IgD-negative memory B cell (primary cell): ENCODE results near the gene INPP4A. TPM values are rescaled to one million over a fixed set of nuclear protein-coding genes. Genes with fewer than 3 reads are reported as not detected.

ENCODE experiments used
- H3K27ac Mint-ChIP-seq, 3 donors: one replicate each; pipeline ENCODE4 v1.8.0; 2020 to 2022; ENCODE audit warnings: mild to moderate bottlenecking in 3 of 3, mixed read lengths in 3 of 3, moderate library complexity in 1 of 3
- H3K27me3 Mint-ChIP-seq: one replicate; pipeline ENCODE4 v1.8.0; 2021; ENCODE audit warnings: mixed read lengths
- H3K36me3 Mint-ChIP-seq: one replicate; pipeline ENCODE4 v1.8.0; 2020; ENCODE audit warnings: mild to moderate bottlenecking, mixed read lengths
- H3K4me1 Mint-ChIP-seq, 3 donors: one replicate each; pipeline ENCODE4 v1.8.0; 2020 to 2022; ENCODE audit warnings: mixed read lengths in 3 of 3, mild to moderate bottlenecking in 1 of 3
- H3K4me3 Mint-ChIP-seq, 4 donors: one replicate each; pipeline ENCODE4 v1.8.0; 2020 to 2022; ENCODE audit warnings: mild to moderate bottlenecking in 4 of 4, mixed read lengths in 4 of 4, moderate library complexity in 3 of 4
- H3K9me3 Mint-ChIP-seq, 3 donors: one replicate each; pipeline ENCODE4 v1.8.0; 2020 to 2021; ENCODE audit warnings: mixed read lengths in 3 of 3, mild to moderate bottlenecking in 1 of 3
- polyA plus RNA-seq: library from polyadenylated mRNA; unstranded; fragments of 300-500 nt; fragmentation: Illumina TruSeq; gene quantifications from one replicate; pipeline ENCODE4 v1.2.3, GENCODE V29; 2021

INPP4A gene
- polyA plus RNA-seq, 1 donor from 2014 or later: 8.2 TPM

DNA sequence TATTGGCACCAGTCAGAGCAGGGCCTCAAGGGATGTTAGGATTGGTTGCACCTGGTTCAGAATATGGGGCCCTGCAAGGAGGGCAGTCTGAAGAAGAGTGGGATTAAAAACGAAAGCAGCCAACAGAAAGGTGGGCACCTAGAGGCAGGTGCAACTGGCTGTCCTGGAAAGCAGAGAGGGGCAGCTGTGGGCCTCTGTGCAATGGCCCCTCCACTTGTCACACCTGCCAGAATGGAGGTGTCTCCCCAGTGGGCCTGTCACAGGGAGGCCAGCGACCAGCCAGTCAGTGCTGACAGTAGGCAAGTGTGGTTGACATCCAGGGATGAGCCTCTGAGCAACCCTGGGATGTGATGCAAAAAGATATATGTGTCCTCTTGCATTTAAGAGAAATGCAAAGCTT, 37.7 kb downstream of the INPP4A start:
- no peaks in the 10 kb centered on the region for H3K27me3 Mint-ChIP-seq
- H3K9me3 Mint-ChIP-seq: no peaks in the 10 kb centered on the region
- H3K4me1 Mint-ChIP-seq: peaks cover 21 to 49% (median 34%) of the 10 kb centered on the region in 3 donors
- no peak overlapping the region for H3K27ac Mint-ChIP-seq
- peaks cover 3% of the 10 kb centered on the region for H3K36me3 Mint-ChIP-seq
- peak overlapping the region in 1 of 4 donors; percentile 22 for H3K4me3 Mint-ChIP-seq

DNA sequence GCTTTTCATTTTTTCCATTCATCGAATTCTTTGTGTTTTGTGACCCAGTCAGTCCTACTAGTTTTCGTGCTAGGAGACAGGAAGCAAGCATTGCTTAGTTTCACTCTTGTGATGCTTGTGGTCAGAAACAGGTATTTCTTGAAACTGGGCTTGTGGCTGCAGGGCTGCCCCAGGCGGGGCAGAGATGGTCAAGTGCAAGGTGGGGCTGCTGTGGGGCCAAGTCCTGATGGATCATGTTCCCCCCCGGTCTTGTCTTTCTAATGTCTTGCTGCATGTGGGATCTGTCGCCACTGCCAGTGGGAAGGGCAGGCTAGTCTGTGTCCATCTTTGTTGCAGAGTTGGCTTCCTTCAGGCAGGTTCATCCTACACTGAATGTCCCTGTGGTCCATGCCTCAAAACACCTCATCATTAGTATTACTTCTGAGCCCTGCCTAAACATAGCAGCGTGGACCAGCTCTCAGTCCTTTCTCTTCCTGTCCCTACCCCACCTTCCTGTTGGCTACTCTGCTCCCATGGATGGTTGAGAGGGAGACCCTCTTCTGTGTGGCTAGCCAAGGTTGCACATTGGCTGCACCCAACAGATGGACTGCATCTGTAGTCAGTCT, 38.7 kb downstream of the INPP4A start:
- H3K4me1 Mint-ChIP-seq: peaks cover 27 to 53% (median 38%) of the 10 kb centered on the region in 3 donors

GRCh38 chr2:98484121-98484557, 39.5 kb downstream of the INPP4A start:
- H3K27me3 Mint-ChIP-seq: no peaks in the 10 kb centered on the region
- H3K27ac Mint-ChIP-seq: no peak overlapping the region
- no peaks in the 10 kb centered on the region for H3K9me3 Mint-ChIP-seq
- H3K4me1 Mint-ChIP-seq: peaks cover 29 to 49% (median 36%) of the 10 kb centered on the region in 3 donors
- H3K36me3 Mint-ChIP-seq: no peaks in the 10 kb centered on the region
- H3K4me3 Mint-ChIP-seq: no peak overlapping the region

More for the DNA sequence above, 38.7 kb downstream of the INPP4A start:
- Mint-ChIP-seq H3K27me3 (no peaks in the 10 kb centered on the region), H3K4me3 (peak overlapping the region in 2 of 4 donors; percentile 38 to 52), H3K9me3 (no peaks in the 10 kb centered on the region), H3K27ac (peak overlapping the region in 2 of 3 donors; percentile 43 to 46), H3K36me3 (no peaks in the 10 kb centered on the region)

DNA sequence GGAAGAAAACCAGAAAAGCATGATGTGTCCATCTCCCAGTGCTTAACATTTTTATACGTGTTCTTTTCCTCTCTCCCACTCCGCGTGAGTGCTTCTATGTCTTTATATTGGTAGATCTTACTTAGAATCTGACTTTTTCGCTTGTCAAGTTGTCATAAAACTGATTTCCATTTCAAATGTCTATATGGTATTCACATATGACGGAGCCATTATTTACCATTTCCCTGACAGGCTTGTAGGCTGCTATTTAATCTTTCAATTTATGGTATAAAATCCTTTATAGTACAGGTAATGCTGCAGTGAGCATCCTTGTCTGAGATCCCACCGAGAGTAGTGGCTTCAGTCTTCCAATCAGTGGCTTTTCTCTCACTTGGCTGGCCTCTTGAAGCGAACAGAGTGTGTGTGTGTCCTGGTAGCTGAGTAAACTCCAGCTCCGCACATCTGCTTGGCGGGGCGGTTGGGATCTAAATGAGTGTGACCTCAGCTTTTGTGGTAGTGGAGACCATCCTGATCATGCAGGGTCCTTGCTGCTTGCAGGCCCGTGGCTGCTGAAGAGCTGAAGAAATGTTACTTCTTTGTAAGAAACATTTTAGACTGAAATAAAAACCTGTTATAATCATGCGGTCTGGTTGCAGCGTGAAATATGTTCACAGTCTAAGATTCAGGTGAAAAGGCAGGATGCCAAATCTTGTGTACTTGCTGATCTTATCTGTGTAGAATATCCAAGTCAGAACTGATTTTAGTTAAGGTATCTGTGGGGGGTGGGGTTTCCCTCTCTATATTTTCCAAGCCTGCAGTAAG, 40.2 kb downstream of the INPP4A start:
- Mint-ChIP-seq H3K27ac (peak overlapping the region in 1 of 3 donors; percentile 79), H3K36me3 (peaks cover 1% of the 10 kb centered on the region), H3K27me3 (no peaks in the 10 kb centered on the region), H3K4me1 (peaks cover 30 to 43% (median 36%) of the 10 kb centered on the region in 3 donors), H3K9me3 (no peaks in the 10 kb centered on the region), H3K4me3 (peak overlapping the region in 2 of 4 donors; percentile 10 to 72)

- peaks cover 29 to 40% (median 31%) of the 10 kb centered on the region in 3 donors for H3K4me1 Mint-ChIP-seq
- H3K4me3 Mint-ChIP-seq: peak overlapping the region in 2 of 4 donors; percentile 10 to 72
Observed at GRCh38 chr2:98485453-98485755, 40.7 kb downstream of the INPP4A start.

DNA sequence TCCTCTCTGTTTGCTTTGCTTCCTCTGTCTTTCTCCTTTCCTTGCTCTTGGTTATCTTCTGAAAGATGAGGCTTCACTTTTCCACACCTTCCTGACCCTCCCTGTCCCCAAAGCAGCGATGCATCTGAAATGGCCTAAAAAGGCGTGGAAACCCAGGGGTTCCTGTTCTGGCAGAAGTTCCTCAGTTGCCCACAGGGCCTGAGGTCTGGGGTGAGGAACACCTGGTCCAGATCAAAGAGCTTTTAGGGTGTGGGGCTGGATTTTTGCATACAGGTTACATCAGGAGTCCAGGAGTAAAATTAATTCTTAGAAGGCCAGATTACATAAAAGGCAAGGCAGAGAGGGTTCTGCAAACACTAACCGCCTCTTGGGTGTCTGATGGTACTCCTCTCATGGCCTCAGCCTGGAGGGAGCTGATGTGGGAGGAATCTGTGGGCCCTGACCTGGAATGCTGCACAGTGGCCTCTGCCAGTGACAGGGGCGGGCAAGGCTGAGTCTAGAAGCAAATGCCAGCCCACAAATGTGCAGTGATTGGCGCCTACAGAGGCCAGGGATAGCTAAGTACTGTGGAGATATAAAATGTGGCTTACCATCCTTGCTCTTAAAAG, 41.8 kb downstream of the INPP4A start:
- Mint-ChIP-seq H3K36me3 (peaks cover 4% of the 10 kb centered on the region), H3K4me1 (peaks cover 29 to 39% (median 31%) of the 10 kb centered on the region in 3 donors), H3K4me3 (peak overlapping the region in 1 of 4 donors; percentile 46), H3K27me3 (no peaks in the 10 kb centered on the region), H3K27ac (peak overlapping the region in 1 of 3 donors; percentile 79), H3K9me3 (no peaks in the 10 kb centered on the region)

More at GRCh38 chr2:98485453-98485755, 40.7 kb downstream of the INPP4A start:
- Mint-ChIP-seq H3K36me3 (peaks cover 2% of the 10 kb centered on the region), H3K27me3 (no peaks in the 10 kb centered on the region), H3K9me3 (no peaks in the 10 kb centered on the region), H3K27ac (peak overlapping the region in 1 of 3 donors; percentile 79)

- Mint-ChIP-seq H3K9me3 (no peaks in the 10 kb centered on the region), H3K27ac (no peak overlapping the region), H3K4me3 (peak overlapping the region in 1 of 4 donors; percentile 23), H3K4me1 (peaks cover 27 to 36% (median 30%) of the 10 kb centered on the region in 3 donors), H3K36me3 (peaks cover 6% of the 10 kb centered on the region), H3K27me3 (no peaks in the 10 kb centered on the region)
Observed at GRCh38 chr2:98487101-98487805, 42.6 kb downstream of the INPP4A start.

DNA sequence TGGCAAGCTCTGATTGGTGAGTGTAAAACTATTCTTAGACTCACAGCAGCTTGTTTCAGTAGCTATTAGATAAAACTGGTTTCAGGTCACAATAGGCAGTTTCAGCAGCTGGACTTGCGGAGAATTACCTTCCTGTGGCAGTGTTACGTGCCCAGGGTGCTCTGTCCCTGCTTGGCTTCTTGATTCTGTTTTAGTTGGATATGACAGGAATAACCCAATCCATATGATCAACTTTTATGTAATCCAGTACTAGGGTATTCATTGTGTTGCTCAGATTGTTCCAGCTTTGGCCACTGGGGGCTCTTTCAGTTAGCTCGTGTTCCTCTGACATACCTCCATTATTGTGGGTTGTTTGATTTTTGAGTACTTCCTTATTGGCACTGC, 43.1 kb downstream of the INPP4A start:
- Mint-ChIP-seq H3K27me3 (no peaks in the 10 kb centered on the region), H3K4me1 (peaks cover 25 to 35% (median 28%) of the 10 kb centered on the region in 3 donors), H3K27ac (peak overlapping the region in 2 of 3 donors; percentile 24 to 88), H3K9me3 (no peaks in the 10 kb centered on the region), H3K4me3 (no peak overlapping the region), H3K36me3 (peaks cover 6% of the 10 kb centered on the region)

DNA sequence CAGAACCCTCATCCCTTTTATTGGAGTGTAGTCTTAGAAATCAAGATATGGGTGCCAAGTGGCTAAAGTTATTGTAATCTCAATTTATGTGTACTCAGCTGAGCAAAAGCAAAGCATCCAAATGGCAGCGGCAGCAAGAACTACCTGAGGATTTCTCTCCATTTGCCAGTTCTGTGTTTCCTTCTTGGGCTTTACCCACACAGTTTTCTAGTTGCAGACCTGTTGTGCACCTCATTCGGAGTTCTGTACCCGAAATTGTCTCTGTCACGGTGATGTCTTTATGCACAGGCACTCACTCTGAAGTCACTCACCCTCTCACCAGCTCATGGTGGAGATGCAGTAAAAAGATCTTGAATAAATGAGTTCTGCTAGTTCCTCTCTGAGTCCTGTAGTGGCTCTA, 43.6 kb downstream of the INPP4A start:
- H3K4me3 Mint-ChIP-seq: no peak overlapping the region
- H3K36me3 Mint-ChIP-seq: peaks cover 6% of the 10 kb centered on the region
- H3K27ac Mint-ChIP-seq: peak overlapping the region in 2 of 3 donors; percentile 24 to 88
- H3K27me3 Mint-ChIP-seq: no peaks in the 10 kb centered on the region
- no peaks in the 10 kb centered on the region for H3K9me3 Mint-ChIP-seq
- peaks cover 22 to 30% (median 24%) of the 10 kb centered on the region in 3 donors for H3K4me1 Mint-ChIP-seq

DNA sequence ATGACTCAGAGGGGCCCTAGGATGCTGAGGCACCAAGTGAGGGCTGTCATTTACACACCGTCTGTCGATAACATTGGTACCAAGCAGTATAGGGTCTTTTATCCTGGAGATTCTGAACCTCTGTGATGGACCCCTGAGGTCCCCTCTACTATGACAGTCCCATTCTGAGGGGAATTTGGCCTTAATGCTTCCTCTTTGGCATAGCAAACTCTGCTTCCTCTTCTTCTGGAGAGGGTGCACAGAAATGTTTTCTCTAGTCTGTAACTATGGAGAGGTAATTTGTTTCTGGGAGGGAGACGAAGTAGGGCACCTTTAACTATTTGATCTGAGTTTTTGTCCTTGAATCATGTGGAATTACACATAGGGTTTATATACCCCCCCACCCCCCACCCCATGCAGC, 44.8 kb downstream of the INPP4A start:
- Mint-ChIP-seq H3K9me3 (no peaks in the 10 kb centered on the region), H3K4me1 (peaks cover 16 to 21% (median 20%) of the 10 kb centered on the region in 3 donors), H3K4me3 (no peak overlapping the region), H3K36me3 (peaks cover 6% of the 10 kb centered on the region), H3K27ac (no peak overlapping the region), H3K27me3 (no peaks in the 10 kb centered on the region)

GRCh38 chr2:98489971-98490962, 45.6 kb downstream of the INPP4A start:
- Mint-ChIP-seq H3K36me3 (peaks cover 6% of the 10 kb centered on the region), H3K4me3 (no peak overlapping the region), H3K9me3 (peaks cover 0 to 3% (median under 1%) of the 10 kb centered on the region in 3 donors), H3K4me1 (peaks cover 13 to 20% (median 16%) of the 10 kb centered on the region in 3 donors), H3K27ac (peak overlapping the region in 1 of 3 donors; percentile 19), H3K27me3 (no peaks in the 10 kb centered on the region)

- peaks cover 10% of the 10 kb centered on the region for H3K36me3 Mint-ChIP-seq
- peak overlapping the region in 1 of 3 donors; percentile 14 for H3K27ac Mint-ChIP-seq
- peak overlapping the region in 1 of 4 donors; percentile 68 for H3K4me3 Mint-ChIP-seq
- peaks cover 6 to 16% (median 7%) of the 10 kb centered on the region in 3 donors for H3K9me3 Mint-ChIP-seq
- H3K27me3 Mint-ChIP-seq: no peaks in the 10 kb centered on the region
- peaks cover 9 to 16% (median 10%) of the 10 kb centered on the region in 3 donors for H3K4me1 Mint-ChIP-seq
Observed at GRCh38 chr2:98492441-98492840, 47.8 kb downstream of the INPP4A start.

DNA sequence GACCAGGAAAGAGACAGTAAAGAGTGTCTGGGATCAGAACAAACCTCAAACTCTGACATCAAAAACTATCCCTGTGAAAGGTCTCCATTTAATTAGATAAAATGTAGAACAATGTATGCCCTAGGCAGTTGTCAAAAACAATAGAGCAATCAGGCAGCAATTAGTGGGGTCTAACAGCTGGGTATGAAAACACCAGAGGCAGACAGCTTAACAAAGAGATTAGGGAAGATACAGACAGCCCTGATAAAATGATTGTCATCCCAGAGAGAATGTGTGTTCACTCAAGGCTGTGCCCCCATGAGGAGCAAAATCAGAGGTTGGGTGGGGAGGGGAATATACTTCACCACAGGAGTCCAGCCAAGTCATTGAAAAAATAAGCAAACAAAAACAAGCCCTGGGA, 50.0 kb downstream of the INPP4A start:
- peaks cover 16% of the 10 kb centered on the region for H3K36me3 Mint-ChIP-seq
- H3K27me3 Mint-ChIP-seq: no peaks in the 10 kb centered on the region
- no peak overlapping the region for H3K4me3 Mint-ChIP-seq
- peaks cover 8 to 19% (median 9%) of the 10 kb centered on the region in 3 donors for H3K9me3 Mint-ChIP-seq
- H3K27ac Mint-ChIP-seq: no peak overlapping the region
- H3K4me1 Mint-ChIP-seq: peaks cover 0 to 8% (median 2%) of the 10 kb centered on the region in 3 donors
